Gastroesophageal sphincter (tissue), 3 donors: ENCODE data around the gene RPUSD3.

Experiments
- CTCF ChIP-seq, 4 experiments: fragments of 200-600 bp in 2 of 4; fragments of 450-650 bp in 2 of 4; sonication (generic) in 1 of 4; IDR thresholded peaks; one replicate each; pipeline ENCODE4 v1.5.1; 2017 to 2019; ENCODE audit warnings: antibody characterized with exemption in 4 of 4, mild to moderate bottlenecking in 2 of 4, moderate library complexity in 2 of 4
- EP300 ChIP-seq: sonication (generic); formaldehyde crosslinking; IDR thresholded peaks from one replicate; pipeline ENCODE4 v1.6.1; 2017; ENCODE audit warnings: antibody characterized with exemption, mild to moderate bottlenecking
- POLR2A ChIP-seq, 2 donors: fragments of 450-650 bp; IDR thresholded peaks; one replicate each; pipeline ENCODE4 v1.6.1; 2017; ENCODE audit warnings: antibody characterized with exemption in 2 of 2, mild to moderate bottlenecking in 2 of 2, moderate library complexity in 1 of 2

- no peak for TF ChIP-seq CTCF (IDR thresholded peaks at IDR 0.05)
- no peak for TF ChIP-seq POLR2A (IDR thresholded peaks at IDR 0.05)
- TF ChIP-seq EP300 = no peak
Observed at GRCh38 chr3:9804996-9805395, 38.8 kb downstream of the RPUSD3 start.
